Caki2 (cell line): Measurements from ENCODE around the gene TRAPPC6A. TPM values are rescaled to one million over a fixed set of nuclear protein-coding genes. Genes with fewer than 3 reads are reported as not detected.
A peak's percentile ranks its signal among the peaks of the same experiment; 100 is the strongest.

Experiments used
- DNase-seq: peaks from one replicate; pipeline ENCODE4 v3.0.0-alpha.2; 2015; ENCODE audit warnings: low read depth
- in situ Hi-C: cut with HindIII; loops from 2 replicates; pipeline ENCODE4 v1.10.0; 2016; ENCODE audit warnings: low sequenced_read_pairs, low pct_unique_long_range_greater_than_20kb, mixed read lengths
- total RNA-seq: library from RNA; depleted of rRNA; stranded (reverse); fragments of >200 nt; shearing (Covaris generic); gene quantifications from 2 replicates; pipeline ENCODE4 v1.2.3, GENCODE V29; 2014; ENCODE audit warnings: low replicate concordance

TRAPPC6A gene
- total RNA-seq, 1 experiment from 2014 or later: 82.4 TPM

DNA sequence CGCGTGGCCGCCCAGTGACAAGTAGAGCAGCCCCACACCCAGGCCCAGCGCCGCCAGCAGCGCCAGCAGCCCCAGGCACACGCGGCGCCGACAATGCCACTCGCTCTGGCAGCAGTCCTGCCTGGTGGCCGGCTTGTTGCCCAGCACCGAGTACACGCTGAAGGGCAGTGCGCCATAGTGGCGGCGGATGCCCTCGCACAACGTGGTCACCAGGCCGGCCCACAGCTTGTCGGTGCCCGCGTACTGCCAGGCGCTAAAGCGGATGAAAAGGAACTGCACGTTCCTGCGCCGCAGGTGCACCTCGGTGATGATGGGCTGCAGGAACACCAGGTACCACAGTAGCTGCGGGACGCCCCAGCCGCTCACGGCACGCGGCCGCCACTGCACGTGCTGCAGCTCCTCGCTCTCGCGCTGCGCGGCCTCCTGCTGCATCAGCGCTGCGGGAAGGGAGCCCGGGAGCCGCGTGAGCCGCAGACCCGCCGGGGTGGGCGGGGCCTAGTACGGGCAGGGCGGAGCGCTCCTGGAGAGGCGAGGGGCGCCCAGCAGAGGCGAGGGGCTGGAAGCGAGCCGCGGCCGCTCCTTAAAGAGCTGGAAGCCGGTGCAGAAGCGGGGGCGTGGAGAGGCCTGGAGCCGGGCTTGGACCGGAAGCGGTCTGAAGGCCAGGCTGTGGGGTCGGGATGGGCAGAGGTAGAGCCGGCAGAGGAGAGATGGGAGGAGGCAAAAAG is 24.5 kb downstream of the TRAPPC6A start:
- in situ Hi-C loops: no loop called here

GRCh38 chr19:45152504-45153338 is 25.3 kb downstream of the TRAPPC6A start:
- in situ Hi-C loops: no loop called here

More for the DNA sequence above, 24.5 kb downstream of the TRAPPC6A start:
- no peak for DNase-seq

DNA sequence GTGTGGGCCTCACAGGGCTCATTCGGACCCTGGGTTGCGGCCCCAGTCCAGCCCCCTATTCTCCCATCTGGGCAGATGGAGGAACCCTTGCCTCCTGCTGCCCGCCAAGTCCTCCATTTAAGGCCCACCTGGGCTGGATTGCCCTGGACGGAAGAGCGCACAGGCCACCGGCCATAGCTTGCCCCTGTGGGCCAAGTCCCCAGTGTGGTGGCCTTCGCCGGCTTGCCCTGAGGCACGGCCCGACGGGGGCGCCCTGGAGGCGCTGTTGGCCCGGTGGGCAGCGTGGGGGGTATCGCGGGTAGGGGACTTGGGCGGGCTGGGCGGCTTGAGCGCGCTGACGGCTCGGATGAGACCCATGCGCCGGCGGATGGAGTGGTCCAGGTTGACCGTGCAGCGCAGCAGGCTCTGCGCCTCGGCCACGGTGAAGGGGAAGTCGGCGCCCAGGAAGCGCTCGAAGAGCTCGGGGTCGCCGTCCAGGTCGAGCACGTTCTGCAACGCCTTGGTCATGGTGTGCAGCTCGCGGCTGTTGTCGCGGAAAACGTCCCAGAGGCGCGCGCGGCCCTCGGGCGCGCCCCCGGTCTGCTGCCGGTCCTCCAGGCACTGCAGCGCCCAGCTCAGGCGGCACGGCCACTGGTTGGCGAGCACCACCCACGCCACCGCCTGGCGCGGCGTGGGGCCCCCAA is 26.1 kb downstream of the TRAPPC6A start:
- in situ Hi-C loops: no loop called here
- no peak for DNase-seq

More at GRCh38 chr19:45152504-45153338, 25.3 kb downstream of the TRAPPC6A start:
- DNase-seq: no peak

- DNase-seq: no peak
- in situ Hi-C loops: no loop called here
Measured at GRCh38 chr19:45151320-45151719, 26.7 kb downstream of the TRAPPC6A start.

- peak; percentile 64 for DNase-seq
- in situ Hi-C loops: no loop called here
Measured at GRCh38 chr19:45150751-45151281, 27.2 kb downstream of the TRAPPC6A start.

- DNase-seq: no peak
- in situ Hi-C loops: no loop called here
Measured at GRCh38 chr19:45150180-45150579, 27.9 kb downstream of the TRAPPC6A start.

- DNase-seq: no peak
- in situ Hi-C loops: no loop called here
Measured at GRCh38 chr19:45149129-45149528, 28.9 kb downstream of the TRAPPC6A start.

- in situ Hi-C loops: no loop called here
- no peak for DNase-seq
Measured at GRCh38 chr19:45147835-45148676, 30.0 kb downstream of the TRAPPC6A start.

DNA sequence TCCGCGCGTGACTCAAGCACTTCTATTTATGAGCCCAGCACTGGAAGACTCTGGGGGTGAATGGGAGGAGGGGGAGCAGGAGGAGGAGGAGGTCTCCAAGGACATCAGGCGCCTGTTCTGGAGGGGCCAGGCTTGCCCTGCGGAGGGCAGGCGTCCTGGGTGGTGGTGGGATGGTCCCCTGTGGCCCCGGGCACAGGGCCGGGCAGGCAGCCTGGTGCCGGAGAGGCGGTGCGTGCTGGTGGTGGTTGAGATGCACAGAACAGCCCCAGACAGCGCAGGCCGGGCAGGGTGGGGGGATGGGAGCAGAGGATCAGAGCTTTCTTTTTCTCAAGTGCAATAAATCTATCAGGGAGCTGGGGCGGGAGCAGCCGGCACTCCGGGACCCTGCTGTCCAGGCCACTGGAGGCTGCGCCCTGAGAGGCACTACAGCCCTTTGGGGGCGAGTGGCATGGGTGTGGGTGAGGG is 31.3 kb downstream of the TRAPPC6A start:
- in situ Hi-C loops: no loop called here

DNA sequence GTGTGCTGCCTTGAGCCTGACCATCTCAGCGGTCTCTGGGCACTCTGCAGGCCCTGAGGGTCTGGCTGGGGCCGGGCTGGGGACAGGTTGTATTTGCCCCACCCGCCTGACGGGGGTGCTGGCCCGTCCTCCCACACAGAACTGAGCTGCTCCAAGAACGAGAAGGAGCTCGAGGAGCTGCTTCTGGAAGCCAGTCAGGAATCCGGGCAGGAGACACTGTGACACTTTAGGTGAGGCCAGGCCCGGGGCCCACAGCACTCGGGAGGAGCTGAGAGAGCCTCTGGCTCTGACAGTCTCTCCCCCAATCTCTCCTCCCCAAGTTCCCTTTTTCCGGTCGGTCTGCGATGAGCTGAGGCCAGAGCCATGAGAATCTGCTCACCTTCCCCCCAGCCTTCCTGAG is 31.8 kb downstream of the TRAPPC6A start:
- DNase-seq: no peak
- in situ Hi-C loops: no loop called here

More for the DNA sequence above, 31.3 kb downstream of the TRAPPC6A start:
- DNase-seq: no peak

DNA sequence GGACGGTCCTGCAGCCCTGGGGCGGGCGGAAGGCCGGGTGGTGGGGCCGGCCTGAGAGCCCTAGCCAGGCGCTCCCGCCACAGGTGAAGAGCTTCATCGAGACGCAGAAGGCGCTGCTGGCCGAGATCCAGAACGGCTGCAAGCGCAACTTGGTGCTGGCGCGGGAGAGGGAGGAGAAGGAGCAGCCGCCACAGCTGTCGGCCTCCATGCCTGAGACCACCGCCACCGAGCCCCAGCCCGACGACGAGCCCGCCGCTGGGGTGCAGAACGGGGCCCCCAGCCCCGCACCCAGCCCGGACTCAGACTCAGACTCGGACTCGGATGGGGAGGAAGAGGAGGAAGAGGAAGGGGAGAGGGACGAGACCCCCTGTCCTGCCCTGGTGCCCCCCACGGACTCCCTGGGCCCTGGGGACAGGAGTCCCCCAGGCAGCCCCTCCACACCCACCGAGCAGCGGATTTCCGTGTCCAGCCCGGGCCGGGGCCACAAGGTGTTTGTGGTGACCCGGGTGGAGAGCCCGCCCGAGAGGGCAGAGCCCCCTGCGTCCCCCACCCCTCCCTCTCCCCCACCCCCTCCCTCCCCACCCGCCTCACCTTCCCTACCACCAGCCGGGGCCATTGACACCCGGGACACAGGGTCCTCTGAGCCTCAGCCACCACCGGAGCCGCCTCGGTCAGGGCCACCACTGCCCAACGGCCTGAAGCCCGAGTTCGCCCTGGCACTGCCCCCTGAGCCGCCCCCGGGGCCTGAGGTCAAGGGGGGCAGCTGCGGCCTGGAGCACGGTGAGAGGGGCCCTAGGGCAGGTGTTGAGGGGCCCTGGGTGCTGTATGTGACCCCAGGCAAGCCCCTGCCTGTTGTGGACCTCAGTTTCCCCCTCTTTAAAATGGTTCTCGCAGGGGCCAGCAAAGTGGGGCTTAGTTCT is 32.5 kb downstream of the TRAPPC6A start:
- in situ Hi-C loops: no loop called here
- DNase-seq: no peak

DNA sequence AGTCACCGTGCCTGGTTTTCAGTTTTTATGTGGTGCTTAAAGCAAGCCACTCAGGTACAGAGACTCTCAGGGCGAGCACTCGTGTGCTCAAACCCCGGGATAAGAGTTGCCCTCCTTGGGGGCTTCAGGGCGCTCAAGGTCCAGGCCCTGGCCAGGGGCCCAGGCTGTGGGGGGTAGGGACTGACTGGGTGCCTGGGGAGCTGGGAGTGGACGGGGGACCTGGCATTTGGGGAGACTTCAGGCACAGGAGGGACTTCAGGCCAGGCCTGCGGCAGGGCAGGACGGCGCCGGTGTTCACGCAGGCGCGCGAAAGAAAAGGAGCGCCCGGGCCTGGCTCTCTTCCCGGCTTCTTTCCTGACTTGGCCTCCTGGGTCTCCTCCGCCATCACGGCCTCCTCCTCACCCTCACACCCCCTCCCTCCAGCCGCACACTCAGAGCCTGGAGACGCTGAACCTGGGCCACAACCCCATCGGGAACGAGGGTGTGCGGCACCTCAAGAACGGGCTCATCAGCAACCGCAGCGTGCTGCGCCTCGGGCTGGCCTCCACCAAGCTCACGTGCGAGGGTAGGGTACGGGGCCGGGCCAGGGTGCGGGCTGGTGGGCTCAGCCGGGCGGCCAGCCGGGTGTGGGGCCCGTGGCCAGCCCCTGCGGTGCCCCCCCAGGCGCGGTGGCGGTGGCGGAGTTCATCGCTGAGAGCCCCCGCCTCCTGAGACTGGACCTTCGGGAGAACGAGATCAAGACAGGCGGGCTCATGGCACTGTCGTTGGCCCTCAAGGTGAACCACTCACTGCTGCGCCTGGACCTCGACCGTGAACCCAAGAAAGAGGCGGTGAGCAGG is 33.4 kb downstream of the TRAPPC6A start:
- DNase-seq: no peak
- in situ Hi-C loops: no loop called here

DNA sequence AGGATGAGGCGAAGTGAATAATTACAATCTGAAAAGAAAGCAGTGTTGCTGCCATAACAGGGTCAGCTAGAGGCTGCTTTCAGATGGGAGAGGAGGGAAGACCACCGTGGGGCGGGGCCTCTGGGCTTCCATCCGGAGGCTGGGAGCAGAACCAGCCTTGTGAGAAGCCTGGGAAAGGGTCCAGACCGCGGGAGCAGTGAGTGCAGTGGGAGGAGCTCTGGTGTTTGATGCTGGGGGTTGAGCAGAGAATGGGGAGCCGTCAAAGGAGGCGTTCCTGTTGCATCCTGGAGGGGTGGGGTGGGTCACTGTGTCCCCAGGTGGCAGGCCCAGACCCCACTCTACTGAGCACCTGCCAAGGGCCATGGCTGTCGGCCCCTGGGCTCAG is 35.3 kb downstream of the TRAPPC6A start:
- in situ Hi-C loops: no loop called here

DNA sequence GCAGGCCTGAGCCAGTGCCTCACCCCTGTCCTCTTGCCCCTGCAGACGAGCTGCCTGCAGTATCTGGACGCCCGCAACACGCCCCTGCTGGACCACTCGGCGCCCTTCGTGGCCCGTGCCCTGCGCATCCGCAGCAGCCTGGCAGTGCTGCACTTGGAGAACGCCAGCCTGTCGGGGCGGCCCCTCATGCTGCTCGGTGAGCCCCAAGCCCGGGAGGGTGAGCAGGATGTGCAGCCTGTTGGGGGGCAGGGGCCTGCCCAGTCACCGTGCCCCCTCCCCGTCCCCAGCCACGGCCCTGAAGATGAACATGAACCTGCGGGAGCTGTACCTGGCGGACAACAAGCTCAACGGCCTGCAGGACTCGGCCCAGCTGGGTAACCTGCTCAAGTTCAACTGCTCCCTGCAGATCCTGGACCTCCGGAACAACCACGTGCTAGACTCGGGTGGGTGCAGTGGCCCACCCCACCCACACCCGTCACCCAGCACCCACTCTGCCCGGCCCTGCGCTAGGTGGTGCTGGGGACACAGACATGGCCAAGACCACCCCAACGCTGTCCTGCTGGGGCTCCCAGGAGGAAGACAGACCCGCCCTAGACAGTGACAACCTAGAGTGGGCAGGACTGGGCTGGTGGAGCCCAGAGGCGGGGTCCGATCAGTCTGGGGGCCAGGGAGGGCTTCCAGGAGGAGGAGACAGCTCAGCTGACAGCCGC is 35.9 kb downstream of the TRAPPC6A start:
- in situ Hi-C loops: no loop called here
- no peak for DNase-seq

More for the DNA sequence above, 35.3 kb downstream of the TRAPPC6A start:
- no peak for DNase-seq

- DNase-seq: no peak
- in situ Hi-C loops: no loop called here
Measured at GRCh38 chr19:45141203-45141900, 36.7 kb downstream of the TRAPPC6A start.
